Breast epithelium (tissue), 4 donors: ENCODE data around the gene ABHD10. TPM values are rescaled to one million over a fixed set of nuclear protein-coding genes. Genes with fewer than 3 reads are reported as not detected.

ENCODE experiments used
- DNase-seq, 2 donors: peaks; one replicate each; pipeline ENCODE4 v3.0.0-alpha.2; 2019; ENCODE audit warnings: low spot score in 2 of 2
- H3K27ac ChIP-seq, 2 donors: fragments of 200-600 bp; sonication (generic) in 1 of 2; one replicate each; pipeline ENCODE4 v1.5.1; 2016 to 2019; ENCODE audit warnings: mild to moderate bottlenecking in 1 of 2
- H3K27me3 ChIP-seq, 2 donors: fragments of 200-600 bp; sonication (generic) in 1 of 2; one replicate each; pipeline versions ENCODE4 v1.5.1 to v1.6.0; 2017 to 2019; ENCODE audit warnings: control low read depth in 1 of 2, mild to moderate bottlenecking in 1 of 2
- H3K36me3 ChIP-seq: fragments of 200-600 bp; one replicate; pipeline ENCODE4 v1.5.1; 2019
- H3K4me1 ChIP-seq, 2 donors: fragments of 200-600 bp; sonication (generic); one replicate each; pipeline ENCODE4 v1.5.1; 2016 to 2019; ENCODE audit warnings: control low read depth in 1 of 2
- H3K4me3 ChIP-seq, 3 donors: fragments of 200-600 bp; sonication (generic); 1 replicate in 2 of 3; 2 replicates in 1 of 3; pipeline ENCODE4 v1.5.1; 2016 to 2019; ENCODE audit warnings: mild to moderate bottlenecking in 3 of 3, moderate library complexity in 2 of 3
- H3K9me3 ChIP-seq, 2 donors: fragments of 200-600 bp; sonication (generic) in 1 of 2; one replicate each; pipeline ENCODE4 v1.5.1; 2016 to 2019; ENCODE audit warnings: control low read depth in 1 of 2
- CTCF ChIP-seq, 3 donors: fragments of 450-650 bp; IDR thresholded peaks; one replicate each; pipeline ENCODE4 v1.5.1; 2016 to 2017; ENCODE audit warnings: antibody characterized with exemption in 3 of 3, mild to moderate bottlenecking in 3 of 3, moderate library complexity in 3 of 3
- POLR2A ChIP-seq: fragments of 450-650 bp; IDR thresholded peaks from one replicate; pipeline ENCODE4 v1.6.1; 2016; ENCODE audit warnings: antibody characterized with exemption, mild to moderate bottlenecking, moderate library complexity
- POLR2AphosphoS5 ChIP-seq, 3 donors: sonication (generic); formaldehyde crosslinking; IDR thresholded peaks; one replicate each; pipeline ENCODE4 v1.6.1; 2017; ENCODE audit warnings: antibody characterized with exemption in 3 of 3
- intact Hi-C: fragments of 100-400 bp; cut with DNase I; formaldehyde crosslinking; loops from one replicate; pipeline ENCODE4 v1.15.1; 2023; ENCODE audit warnings: low total_unique reads
- total RNA-seq, 3 donors: library from RNA; depleted of rRNA; stranded (reverse); fragments of >200 nt; gene quantifications; one replicate each; pipeline ENCODE4 v1.1.0, GENCODE V29; 2016

Gene ABHD10
- total RNA-seq, 3 donors from 2014 or later = 17.3 to 28.5 (median 22.6) TPM

- Histone ChIP-seq H3K4me3 (no peak overlapping the region), H3K36me3 (no peaks in the 10 kb centered on the region), H3K27ac (no peak overlapping the region), H3K4me1 (no peaks in the 10 kb centered on the region), H3K9me3 (no peaks in the 10 kb centered on the region), H3K27me3 (no peaks in the 10 kb centered on the region)
- TF ChIP-seq CTCF (IDR thresholded peaks at IDR 0.05) (no peak), POLR2A (no peak), POLR2AphosphoS5 (IDR thresholded peaks at IDR 0.05) (no peak)
- no peak for DNase-seq
- intact Hi-C loops = no loop called here
Observed at GRCh38 chr3:112003321-112004080, 24.7 kb downstream of the ABHD10 start.

DNA sequence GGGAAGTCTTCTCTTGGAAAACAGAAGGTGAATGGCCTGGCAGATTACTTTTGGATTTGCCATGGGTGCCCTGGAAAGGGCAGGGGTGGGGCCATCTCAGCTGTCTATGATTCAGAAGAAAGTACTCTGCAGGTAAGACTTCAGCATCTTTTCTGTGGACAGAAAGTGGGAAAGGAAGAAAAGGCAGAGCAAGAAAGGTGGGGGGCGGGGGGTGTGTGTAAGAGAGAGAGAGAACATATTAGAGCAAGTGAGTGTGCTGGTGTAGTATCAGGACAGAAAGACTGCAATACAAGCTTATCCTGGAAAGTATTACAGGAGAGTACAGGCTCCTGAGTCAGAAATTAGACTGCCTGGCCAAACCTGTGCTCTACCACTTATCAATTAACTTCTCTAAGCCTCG lies 25.4 kb downstream of the ABHD10 start:
- H3K4me1 ChIP-seq = no peaks in the 10 kb centered on the region
- H3K36me3 ChIP-seq = no peaks in the 10 kb centered on the region
- no peak overlapping the region for H3K4me3 ChIP-seq
- TF ChIP-seq CTCF (IDR thresholded peaks at IDR 0.05) = no peak
- TF ChIP-seq POLR2AphosphoS5 (IDR thresholded peaks at IDR 0.05) = no peak
- no peak for TF ChIP-seq POLR2A
- no peak overlapping the region for H3K27ac ChIP-seq
- H3K9me3 ChIP-seq = no peaks in the 10 kb centered on the region
- no peaks in the 10 kb centered on the region for H3K27me3 ChIP-seq
- intact Hi-C loops = no loop called here
- no peak for DNase-seq

GRCh38 chr3:112004669-112005068 lies 25.8 kb downstream of the ABHD10 start:
- intact Hi-C loops = no loop called here
- Histone ChIP-seq H3K4me1 (no peaks in the 10 kb centered on the region), H3K36me3 (no peaks in the 10 kb centered on the region), H3K27me3 (no peaks in the 10 kb centered on the region), H3K4me3 (no peak overlapping the region), H3K9me3 (no peaks in the 10 kb centered on the region), H3K27ac (no peak overlapping the region)
- DNase-seq = no peak
- TF ChIP-seq POLR2AphosphoS5 (IDR thresholded peaks at IDR 0.05) (no peak), CTCF (IDR thresholded peaks at IDR 0.05) (no peak), POLR2A (no peak)

DNA sequence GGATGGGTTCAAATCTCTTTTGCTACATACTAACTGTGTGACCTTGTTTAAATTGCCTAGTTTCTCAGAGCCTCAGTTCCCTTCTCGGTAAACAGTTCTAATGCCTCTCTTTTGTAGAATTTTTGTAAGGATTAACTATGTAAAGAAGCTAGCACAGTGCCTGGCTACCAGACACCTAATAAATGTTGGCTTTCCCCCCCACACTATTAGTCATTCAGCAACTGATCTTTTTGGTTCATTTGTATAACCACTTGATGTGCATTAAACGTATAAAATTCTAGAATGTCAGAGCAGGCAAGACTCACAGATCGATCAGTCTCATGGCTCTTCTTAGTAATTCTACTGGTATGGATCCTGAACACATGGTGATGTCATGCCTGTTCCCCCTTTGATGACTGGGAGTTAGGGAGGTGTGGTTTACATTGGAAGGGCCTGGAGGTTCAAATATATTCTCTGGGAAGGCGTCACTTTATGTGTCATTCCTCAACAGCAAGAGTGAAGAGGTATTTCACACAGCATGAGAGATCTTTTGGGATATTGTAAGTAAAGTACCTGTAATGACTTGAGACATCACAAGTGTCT lies 26.4 kb downstream of the ABHD10 start:
- Histone ChIP-seq H3K27ac (no peak overlapping the region), H3K36me3 (no peaks in the 10 kb centered on the region), H3K9me3 (no peaks in the 10 kb centered on the region), H3K27me3 (no peaks in the 10 kb centered on the region), H3K4me1 (no peaks in the 10 kb centered on the region), H3K4me3 (no peak overlapping the region)
- DNase-seq = no peak
- no peak for TF ChIP-seq CTCF (IDR thresholded peaks at IDR 0.05)
- TF ChIP-seq POLR2A = no peak
- no peak for TF ChIP-seq POLR2AphosphoS5 (IDR thresholded peaks at IDR 0.05)
- intact Hi-C loops = no loop called here

GRCh38 chr3:112007633-112008032 lies 28.8 kb downstream of the ABHD10 start:
- TF ChIP-seq POLR2AphosphoS5 (IDR thresholded peaks at IDR 0.05) = no peak
- TF ChIP-seq POLR2A = no peak
- TF ChIP-seq CTCF (IDR thresholded peaks at IDR 0.05) = no peak
- Histone ChIP-seq H3K27me3 (no peaks in the 10 kb centered on the region), H3K9me3 (no peaks in the 10 kb centered on the region), H3K4me1 (no peaks in the 10 kb centered on the region), H3K27ac (no peak overlapping the region), H3K36me3 (no peaks in the 10 kb centered on the region), H3K4me3 (no peak overlapping the region)
- intact Hi-C loops = no loop called here
- DNase-seq = no peak
